ENCODE data around the gene TLL2. TPM values are rescaled to one million over a fixed set of nuclear protein-coding genes. Genes with fewer than 3 reads are reported as not detected.

The TLL2 gene
- total RNA-seq, 1 donor from 2014 or later: not detected

DNA sequence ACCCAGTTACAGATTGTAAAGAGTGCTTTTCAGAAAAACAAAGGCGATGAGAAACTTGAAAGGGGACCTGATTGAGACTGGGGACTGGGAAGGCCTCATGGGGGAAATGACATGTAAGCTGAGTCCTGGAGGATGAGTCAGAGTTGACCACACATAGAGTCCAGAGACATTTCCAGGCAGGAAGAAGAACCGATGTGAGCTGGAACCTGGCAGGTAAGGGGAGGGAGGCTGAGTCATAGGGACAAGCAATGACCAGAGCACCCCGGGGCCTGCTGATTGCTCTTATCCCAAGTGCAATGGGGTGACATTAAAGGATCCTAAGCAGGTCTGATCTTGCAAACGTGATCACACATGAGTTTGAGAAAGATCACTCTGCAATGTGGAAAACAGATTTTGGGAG is 11.7 kb downstream of the TLL2 start:
- intact Hi-C loops (cut with micrococcal nuclease): no loop called here
- H3K36me3 Mint-ChIP-seq (ENCODE audit: low read depth): no peaks in the 10 kb centered on the region
- no peaks in the 10 kb centered on the region for H3K4me1 Mint-ChIP-seq (ENCODE audit: low read depth)
- peaks cover 17% of the 10 kb centered on the region for H3K27me3 Mint-ChIP-seq (ENCODE audit: low read depth)
- H3K9me3 Mint-ChIP-seq: no peaks in the 10 kb centered on the region
- no peak overlapping the region for H3K27ac Mint-ChIP-seq
- no peak overlapping the region for H3K4me3 Mint-ChIP-seq (ENCODE audit: low read depth)
- no peak for DNase-seq (ENCODE audit: low spot score)

DNA sequence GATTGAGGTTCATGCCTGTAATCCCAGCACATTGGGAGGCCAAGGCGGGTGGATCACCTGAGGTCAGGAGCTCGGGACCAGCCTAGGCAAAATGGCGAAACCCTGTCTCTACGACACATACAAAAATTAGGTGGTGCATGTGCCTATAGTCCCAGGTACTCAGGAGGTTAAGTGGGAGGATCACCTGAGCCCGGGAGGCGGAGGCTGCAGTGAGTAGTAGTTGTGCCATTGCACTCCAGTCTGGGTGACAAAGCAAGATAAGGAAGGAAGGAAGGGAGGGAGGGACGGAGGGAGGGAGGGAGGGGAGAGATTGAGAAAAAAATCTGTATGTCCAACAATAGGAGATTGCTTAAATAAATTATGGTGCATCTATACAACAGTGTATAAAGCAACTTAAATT is 13.2 kb downstream of the TLL2 start:
- no peak overlapping the region for H3K27ac Mint-ChIP-seq
- DNase-seq (ENCODE audit: low spot score): no peak
- no peaks in the 10 kb centered on the region for H3K9me3 Mint-ChIP-seq
- no peaks in the 10 kb centered on the region for H3K4me1 Mint-ChIP-seq (ENCODE audit: low read depth)
- H3K36me3 Mint-ChIP-seq (ENCODE audit: low read depth): no peaks in the 10 kb centered on the region
- intact Hi-C loops (cut with micrococcal nuclease): no loop called here
- peaks cover 19% of the 10 kb centered on the region for H3K27me3 Mint-ChIP-seq (ENCODE audit: low read depth)
- H3K4me3 Mint-ChIP-seq (ENCODE audit: low read depth): no peak overlapping the region

DNA sequence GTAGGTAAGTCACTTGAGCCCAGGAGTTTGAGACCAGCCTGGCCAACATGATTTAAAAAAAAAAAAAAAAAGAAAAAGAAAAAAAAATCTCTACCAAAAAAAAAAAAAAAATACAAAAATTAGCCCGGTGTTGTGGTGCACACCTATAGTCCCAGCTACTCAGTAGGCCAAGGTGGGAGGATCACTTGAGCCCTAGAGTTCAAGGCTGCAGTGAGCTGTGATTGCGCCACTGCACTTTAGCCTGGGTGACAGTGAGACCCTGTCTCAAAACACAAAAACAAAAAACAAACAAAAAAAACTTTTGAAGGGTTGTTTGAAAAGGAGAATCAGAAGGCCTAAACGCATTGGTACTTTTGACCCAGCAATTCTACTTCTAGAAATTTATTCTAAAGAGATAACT is 13.7 kb downstream of the TLL2 start:
- Mint-ChIP-seq H3K36me3 (ENCODE audit: low read depth) (no peaks in the 10 kb centered on the region), H3K4me3 (ENCODE audit: low read depth) (no peak overlapping the region), H3K9me3 (no peaks in the 10 kb centered on the region), H3K4me1 (ENCODE audit: low read depth) (no peaks in the 10 kb centered on the region), H3K27me3 (ENCODE audit: low read depth) (peaks cover 21% of the 10 kb centered on the region), H3K27ac (no peak overlapping the region)
- no peak for DNase-seq (ENCODE audit: low spot score)
- intact Hi-C loops (cut with micrococcal nuclease): no loop called here

DNA sequence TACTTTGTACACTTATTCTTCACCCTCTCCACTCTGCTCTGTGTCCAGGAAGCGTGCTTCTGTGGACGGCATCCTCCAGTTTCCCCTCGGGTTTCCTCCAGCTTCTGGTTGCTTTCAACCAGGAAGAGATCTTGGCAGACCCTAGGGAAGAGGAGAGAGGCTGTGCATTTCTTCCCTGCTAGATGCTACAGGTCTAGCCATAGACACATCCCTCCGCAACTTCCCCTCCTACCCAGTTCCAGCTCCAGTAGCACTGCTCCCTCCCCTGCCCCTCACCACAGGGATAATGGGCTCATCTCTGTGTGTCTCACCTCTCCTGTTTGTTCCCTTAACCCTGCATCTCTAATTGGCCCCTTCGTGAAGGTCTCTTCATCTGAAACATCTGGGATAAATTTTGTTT is 16.3 kb downstream of the TLL2 start:
- DNase-seq (ENCODE audit: low spot score): no peak
- no peak overlapping the region for H3K27ac Mint-ChIP-seq
- H3K4me3 Mint-ChIP-seq (ENCODE audit: low read depth): no peak overlapping the region
- no peaks in the 10 kb centered on the region for H3K36me3 Mint-ChIP-seq (ENCODE audit: low read depth)
- H3K9me3 Mint-ChIP-seq: no peaks in the 10 kb centered on the region
- intact Hi-C loops (cut with micrococcal nuclease): no loop called here
- peaks cover 23% of the 10 kb centered on the region for H3K27me3 Mint-ChIP-seq (ENCODE audit: low read depth)
- no peaks in the 10 kb centered on the region for H3K4me1 Mint-ChIP-seq (ENCODE audit: low read depth)

DNA sequence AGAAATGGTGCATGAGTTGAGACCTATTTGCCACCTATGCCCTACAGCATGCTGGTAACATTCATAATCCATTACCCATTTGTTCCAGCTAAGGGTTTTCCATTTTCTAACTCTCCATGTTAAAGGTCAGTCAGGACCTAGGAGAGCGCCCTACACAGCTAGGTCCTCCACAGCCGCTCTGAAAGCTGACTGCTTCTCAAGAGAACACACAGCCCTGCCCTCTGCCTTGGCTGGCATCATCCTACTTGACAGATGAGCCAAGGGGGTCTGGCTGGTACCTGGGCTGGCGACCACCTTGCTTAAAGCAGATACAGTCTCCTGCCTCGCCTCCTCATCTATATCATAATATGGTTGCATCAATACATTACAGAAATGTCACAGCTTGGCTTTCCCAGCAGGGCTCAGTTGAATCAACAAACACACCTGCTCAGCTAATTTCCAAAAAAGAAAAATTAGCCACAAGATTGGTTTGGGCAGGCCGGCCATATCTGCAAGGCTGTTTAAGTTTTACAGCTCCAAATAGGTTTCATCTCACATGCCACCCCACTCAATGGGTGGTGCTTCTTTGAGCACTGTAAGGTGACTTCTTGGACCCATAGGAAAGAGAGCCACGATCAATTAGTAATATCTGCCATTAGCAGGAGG is 17.3 kb downstream of the TLL2 start:
- DNase-seq (ENCODE audit: low spot score): no peak
- Mint-ChIP-seq H3K27ac (no peak overlapping the region), H3K27me3 (ENCODE audit: low read depth) (peaks cover 16% of the 10 kb centered on the region), H3K36me3 (ENCODE audit: low read depth) (no peaks in the 10 kb centered on the region), H3K4me1 (ENCODE audit: low read depth) (no peaks in the 10 kb centered on the region), H3K4me3 (ENCODE audit: low read depth) (no peak overlapping the region), H3K9me3 (no peaks in the 10 kb centered on the region)
- intact Hi-C loops (cut with micrococcal nuclease): no loop called here

DNA sequence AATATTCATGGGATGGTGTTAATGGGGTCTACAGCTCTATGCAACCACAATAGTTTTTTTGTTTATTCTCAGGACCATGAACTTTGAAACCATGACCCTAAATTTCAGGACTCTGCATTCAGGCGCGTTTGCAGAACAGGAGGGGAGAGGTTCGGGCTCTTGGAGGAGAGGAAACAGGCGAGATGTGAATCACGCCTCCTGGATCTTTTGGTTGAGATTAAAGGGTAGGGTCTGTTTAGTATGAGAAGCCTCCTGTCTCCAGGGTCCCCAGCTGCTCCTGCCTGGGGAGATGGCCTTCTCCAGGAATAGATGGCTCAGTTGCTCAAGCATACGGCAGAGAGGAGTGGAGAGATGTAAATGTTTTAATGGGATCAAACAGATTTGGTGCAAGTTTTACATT is 18.2 kb downstream of the TLL2 start:
- intact Hi-C loops (cut with micrococcal nuclease): no loop called here
- H3K4me1 Mint-ChIP-seq (ENCODE audit: low read depth): no peaks in the 10 kb centered on the region
- DNase-seq (ENCODE audit: low spot score): no peak
- no peak overlapping the region for H3K4me3 Mint-ChIP-seq (ENCODE audit: low read depth)
- H3K36me3 Mint-ChIP-seq (ENCODE audit: low read depth): no peaks in the 10 kb centered on the region
- no peak overlapping the region for H3K27ac Mint-ChIP-seq
- H3K27me3 Mint-ChIP-seq (ENCODE audit: low read depth): peaks cover 14% of the 10 kb centered on the region
- H3K9me3 Mint-ChIP-seq: no peaks in the 10 kb centered on the region

DNA sequence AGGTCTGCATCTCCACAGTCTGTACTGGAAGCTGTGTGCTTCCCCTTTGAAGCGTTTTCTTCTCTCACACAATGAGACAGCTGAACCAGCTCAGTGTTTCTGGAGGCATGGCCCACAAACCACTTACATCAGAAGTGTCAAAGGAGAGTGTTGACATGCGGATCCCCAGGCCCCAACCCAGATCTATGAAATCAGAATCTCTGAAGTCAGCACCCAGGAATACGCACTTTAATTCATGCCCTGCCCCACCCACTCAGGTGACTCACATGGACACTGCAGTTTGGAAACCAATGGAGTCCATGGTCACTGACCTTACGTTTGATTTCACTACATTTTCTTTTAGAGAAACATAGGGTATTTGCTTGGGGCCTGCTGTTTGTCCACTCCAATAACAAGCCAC is 19.0 kb downstream of the TLL2 start:
- Mint-ChIP-seq H3K9me3 (no peaks in the 10 kb centered on the region), H3K27me3 (ENCODE audit: low read depth) (peaks cover 14% of the 10 kb centered on the region), H3K4me3 (ENCODE audit: low read depth) (no peak overlapping the region), H3K4me1 (ENCODE audit: low read depth) (no peaks in the 10 kb centered on the region), H3K36me3 (ENCODE audit: low read depth) (no peaks in the 10 kb centered on the region), H3K27ac (no peak overlapping the region)
- DNase-seq (ENCODE audit: low spot score): no peak
- intact Hi-C loops (cut with micrococcal nuclease): no loop called here

DNA sequence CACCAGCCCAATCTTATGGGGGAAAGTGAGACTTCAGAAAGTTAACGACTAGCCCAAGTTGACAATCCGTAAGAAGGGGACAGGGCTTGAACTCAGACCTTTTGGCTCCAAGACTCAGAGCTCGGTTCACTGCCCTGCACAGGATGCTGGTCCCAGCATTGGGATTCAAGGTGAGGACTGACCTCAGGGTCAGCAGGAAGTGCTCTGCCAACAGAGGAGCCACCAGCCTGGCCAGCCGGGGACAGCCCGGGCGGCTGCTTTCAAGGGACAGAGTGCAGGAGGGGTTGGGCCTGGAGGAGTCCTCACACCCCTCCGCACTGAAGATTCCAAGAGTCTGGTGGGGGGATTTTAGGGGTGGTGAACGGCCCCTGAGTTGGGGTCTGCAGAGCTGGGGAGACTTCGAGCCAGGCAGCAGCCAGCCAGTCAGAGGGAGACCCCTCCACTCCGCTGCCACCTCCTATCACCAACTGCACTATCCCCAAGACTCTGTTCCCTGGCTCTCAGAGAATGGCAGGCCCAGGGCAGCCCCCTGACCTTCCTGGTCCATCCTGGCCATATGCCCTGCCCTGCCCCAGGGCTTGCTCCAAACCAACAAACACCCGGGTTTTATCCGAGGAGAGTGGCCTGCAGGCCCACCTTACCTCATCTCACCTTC is 19.7 kb downstream of the TLL2 start:
- H3K4me1 Mint-ChIP-seq (ENCODE audit: low read depth): no peaks in the 10 kb centered on the region
- no peaks in the 10 kb centered on the region for H3K9me3 Mint-ChIP-seq
- H3K27ac Mint-ChIP-seq: no peak overlapping the region
- intact Hi-C loops (cut with micrococcal nuclease): no loop called here
- H3K27me3 Mint-ChIP-seq (ENCODE audit: low read depth): peaks cover 14% of the 10 kb centered on the region
- no peak for DNase-seq (ENCODE audit: low spot score)
- H3K36me3 Mint-ChIP-seq (ENCODE audit: low read depth): no peaks in the 10 kb centered on the region
- H3K4me3 Mint-ChIP-seq (ENCODE audit: low read depth): no peak overlapping the region

DNA sequence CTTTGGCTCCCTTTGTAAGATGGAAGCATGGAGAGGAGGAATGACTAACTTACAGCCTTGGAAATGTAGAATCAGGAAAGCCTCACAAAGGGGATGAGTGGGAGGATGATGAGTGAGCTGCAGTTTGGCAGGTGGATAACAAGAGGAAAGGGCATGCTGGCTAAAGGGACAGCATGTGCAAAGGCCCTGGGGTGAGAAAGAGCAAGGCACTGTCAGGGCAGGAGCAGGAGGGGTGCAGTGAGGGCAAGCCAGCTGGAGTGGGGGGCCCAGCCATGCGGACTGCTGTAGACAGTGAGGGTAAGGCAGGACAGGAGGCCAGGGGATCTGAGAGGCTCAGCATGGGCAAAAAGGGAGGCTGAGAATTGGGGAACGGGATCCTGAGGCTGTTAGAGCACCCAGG is 20.5 kb downstream of the TLL2 start:
- H3K27me3 Mint-ChIP-seq (ENCODE audit: low read depth): peaks cover 10% of the 10 kb centered on the region
- DNase-seq (ENCODE audit: low spot score): no peak
- no peaks in the 10 kb centered on the region for H3K4me1 Mint-ChIP-seq (ENCODE audit: low read depth)
- H3K27ac Mint-ChIP-seq: no peak overlapping the region
- H3K36me3 Mint-ChIP-seq (ENCODE audit: low read depth): no peaks in the 10 kb centered on the region
- intact Hi-C loops (cut with micrococcal nuclease): no loop called here
- H3K4me3 Mint-ChIP-seq (ENCODE audit: low read depth): no peak overlapping the region
- no peaks in the 10 kb centered on the region for H3K9me3 Mint-ChIP-seq

DNA sequence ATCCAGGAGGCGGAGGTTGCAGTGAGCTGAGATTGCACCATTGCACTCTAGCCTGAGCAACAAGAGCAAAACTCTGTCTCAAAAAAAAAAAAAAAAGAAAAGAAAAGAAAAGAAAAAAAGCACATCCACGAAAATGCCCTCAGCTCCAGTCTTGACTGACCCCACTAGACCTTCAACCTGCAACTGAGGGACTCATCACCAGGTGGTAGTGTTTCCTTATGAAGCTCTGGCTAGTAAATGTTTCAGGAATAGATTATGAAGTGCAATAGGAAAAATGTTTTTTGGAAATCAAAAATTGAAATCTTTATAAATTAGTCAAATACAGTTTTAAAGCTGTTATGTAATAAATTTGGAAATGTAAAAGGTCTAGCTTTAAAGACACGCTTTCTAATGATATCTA is 22.4 kb downstream of the TLL2 start:
- intact Hi-C loops (cut with micrococcal nuclease): no loop called here
- Mint-ChIP-seq H3K27ac (no peak overlapping the region), H3K36me3 (ENCODE audit: low read depth) (no peaks in the 10 kb centered on the region), H3K27me3 (ENCODE audit: low read depth) (peaks cover 6% of the 10 kb centered on the region), H3K4me3 (ENCODE audit: low read depth) (no peak overlapping the region), H3K9me3 (no peaks in the 10 kb centered on the region), H3K4me1 (ENCODE audit: low read depth) (no peaks in the 10 kb centered on the region)
- DNase-seq (ENCODE audit: low spot score): no peak

DNA sequence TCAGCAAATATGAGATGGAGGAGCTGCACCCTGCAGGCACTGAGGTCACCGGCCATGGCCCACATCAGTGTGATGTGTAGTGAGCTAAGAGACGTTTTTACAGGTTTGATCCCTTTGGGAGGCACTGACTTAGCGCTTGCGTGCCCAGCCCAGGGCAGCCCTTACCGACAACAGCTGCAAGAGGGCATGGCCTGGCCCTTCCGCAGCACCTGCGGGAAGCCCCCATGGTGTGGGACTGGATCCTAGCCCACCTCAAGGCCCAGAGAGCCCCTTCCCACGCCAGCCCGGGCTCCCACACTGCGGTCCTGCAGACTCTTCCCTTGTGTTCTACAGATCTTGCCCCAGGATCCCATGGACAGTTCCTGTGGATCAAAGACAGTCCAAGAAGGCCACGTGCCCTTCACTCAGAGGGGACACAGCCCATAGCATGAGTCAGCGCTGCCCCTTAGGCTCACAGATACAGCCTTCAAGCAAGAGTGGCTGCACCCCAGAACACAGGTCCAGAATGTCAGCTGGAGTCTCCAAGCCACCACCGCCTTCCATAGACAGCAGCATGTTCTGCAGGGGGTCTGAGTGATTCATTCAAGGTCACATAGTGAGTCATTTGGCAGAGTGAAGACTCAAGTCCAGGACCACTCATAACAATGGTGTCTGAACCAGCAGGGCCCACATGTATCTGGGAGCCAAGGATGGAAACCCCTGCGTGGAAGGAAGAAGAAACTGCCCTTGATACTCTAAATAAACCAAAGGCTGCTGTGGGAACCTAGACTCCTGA is 25.4 kb downstream of the TLL2 start:
- Mint-ChIP-seq H3K4me1 (ENCODE audit: low read depth) (no peaks in the 10 kb centered on the region), H3K27ac (no peak overlapping the region), H3K36me3 (ENCODE audit: low read depth) (no peaks in the 10 kb centered on the region), H3K4me3 (ENCODE audit: low read depth) (no peak overlapping the region), H3K9me3 (no peaks in the 10 kb centered on the region), H3K27me3 (ENCODE audit: low read depth) (peaks cover 7% of the 10 kb centered on the region)
- DNase-seq (ENCODE audit: low spot score): no peak
- intact Hi-C loops (cut with micrococcal nuclease): no loop called here

DNA sequence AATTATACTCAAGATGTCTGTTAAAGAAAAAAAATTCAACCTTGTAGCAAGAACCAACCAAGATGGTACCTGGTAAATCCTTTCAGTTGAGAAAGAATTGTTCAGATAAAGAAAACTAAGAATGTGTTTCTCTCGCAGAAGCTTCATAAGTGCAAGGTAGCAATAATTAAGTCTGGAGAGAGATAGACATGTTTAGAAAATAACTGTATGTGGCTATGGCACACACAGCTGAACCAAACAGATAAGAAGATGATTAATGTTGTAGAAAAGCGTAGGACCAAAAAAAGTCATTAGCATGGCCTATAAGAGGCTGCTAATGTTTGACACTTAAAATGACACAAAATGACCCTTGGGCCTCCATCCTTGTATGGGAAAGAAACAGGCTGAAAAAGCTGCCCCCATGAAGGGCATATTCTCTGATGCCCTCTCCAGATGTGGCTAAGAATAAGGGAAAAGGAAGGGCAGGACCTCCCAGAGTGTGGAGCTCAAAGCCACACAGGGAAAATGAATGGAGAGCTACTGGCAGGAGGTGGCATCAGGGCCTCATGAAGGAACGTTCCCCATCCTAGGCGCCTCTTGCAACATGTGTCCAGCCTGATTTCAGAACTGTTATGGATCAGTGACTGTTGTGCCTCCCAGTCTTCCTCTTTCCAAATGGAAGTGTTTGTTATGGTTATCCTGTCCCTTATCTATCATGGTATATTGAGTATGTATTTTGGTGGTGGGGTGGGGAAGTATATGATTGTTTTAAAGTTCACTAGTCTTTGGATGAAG is 30.7 kb downstream of the TLL2 start:
- peaks cover 23% of the 10 kb centered on the region for H3K27me3 Mint-ChIP-seq (ENCODE audit: low read depth)
- no peaks in the 10 kb centered on the region for H3K4me1 Mint-ChIP-seq (ENCODE audit: low read depth)
- H3K9me3 Mint-ChIP-seq: no peaks in the 10 kb centered on the region
- no peaks in the 10 kb centered on the region for H3K36me3 Mint-ChIP-seq (ENCODE audit: low read depth)
- intact Hi-C loops (cut with micrococcal nuclease): no loop called here
- H3K4me3 Mint-ChIP-seq (ENCODE audit: low read depth): no peak overlapping the region
- DNase-seq (ENCODE audit: low spot score): no peak
- no peak overlapping the region for H3K27ac Mint-ChIP-seq

DNA sequence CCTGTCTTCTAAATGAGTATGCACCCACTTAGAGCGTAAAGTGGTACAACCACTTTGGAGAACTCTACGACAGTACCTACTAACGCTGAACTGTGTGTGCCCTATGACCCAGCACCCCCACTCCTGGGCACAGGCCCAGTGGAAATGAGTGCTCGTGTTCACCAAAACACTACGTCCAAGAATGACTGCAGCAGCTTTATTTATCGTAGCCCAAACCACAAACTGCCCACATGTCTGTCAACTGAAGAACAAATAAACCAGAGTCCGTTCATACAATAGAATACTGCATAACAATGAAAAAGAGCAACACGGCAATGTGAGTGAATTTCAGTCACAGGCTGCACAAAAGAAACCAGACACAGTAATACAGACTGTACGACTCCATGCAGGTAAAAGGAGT is 35.4 kb downstream of the TLL2 start:
- no peak overlapping the region for H3K4me3 Mint-ChIP-seq (ENCODE audit: low read depth)
- DNase-seq (ENCODE audit: low spot score): no peak
- intact Hi-C loops (cut with micrococcal nuclease): no loop called here
- H3K27me3 Mint-ChIP-seq (ENCODE audit: low read depth): peaks cover 16% of the 10 kb centered on the region
- H3K36me3 Mint-ChIP-seq (ENCODE audit: low read depth): no peaks in the 10 kb centered on the region
- no peak overlapping the region for H3K27ac Mint-ChIP-seq
- H3K4me1 Mint-ChIP-seq (ENCODE audit: low read depth): no peaks in the 10 kb centered on the region
- no peaks in the 10 kb centered on the region for H3K9me3 Mint-ChIP-seq
